Stimulated activated CD8-positive, alpha-beta memory T cell treated with anti-CD3 and anti-CD28 coated beads, Interleukin-15, amount 100 ng/mL, for 1 hour (primary cell): ENCODE measurements around the gene BORCS5.

Experiments
- DNase-seq: peaks from one replicate; pipeline ENCODE4 v3.0.0-alpha.2; 2020; ENCODE audit warnings: low read depth

Gene BORCS5

GRCh38 chr12:12436831-12437345 lies 80.0 kb downstream of the BORCS5 start:
- no peak for DNase-seq

GRCh38 chr12:12439636-12440035 lies 82.8 kb downstream of the BORCS5 start:
- DNase-seq, result no peak

DNA sequence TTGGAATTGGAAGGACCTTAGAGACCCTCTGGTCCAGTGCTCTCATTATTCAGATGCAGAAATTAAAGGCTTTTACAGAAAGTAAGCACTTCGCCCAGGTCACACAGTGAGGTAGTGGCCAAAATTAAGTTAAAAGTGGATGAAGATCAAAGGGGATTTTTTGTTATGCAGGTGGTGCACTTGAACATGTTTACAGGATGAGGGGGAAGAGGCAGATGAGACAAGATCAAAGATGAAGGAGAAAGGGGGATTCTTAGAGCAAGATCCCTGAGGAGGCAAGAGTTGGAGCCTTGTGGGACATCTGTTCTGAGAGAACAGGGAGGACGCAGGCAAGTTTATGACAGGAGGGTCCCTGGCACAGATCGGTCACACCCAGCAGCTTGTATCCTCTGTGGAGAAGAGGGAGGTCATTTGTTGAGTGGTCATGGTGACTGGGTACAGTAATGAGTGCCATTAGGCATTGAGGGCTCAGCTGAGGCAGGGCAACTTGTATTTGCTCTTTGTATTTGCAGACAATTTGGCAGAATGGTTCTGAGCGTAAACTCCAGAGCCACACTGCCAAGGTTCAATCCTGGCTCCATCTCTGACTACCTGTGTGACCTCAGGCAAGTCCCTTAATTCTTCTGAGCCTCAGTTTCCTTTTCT lies 84.0 kb downstream of the BORCS5 start:
- DNase-seq, result no peak

GRCh38 chr12:12441429-12441807 lies 84.5 kb downstream of the BORCS5 start:
- no peak for DNase-seq

DNA sequence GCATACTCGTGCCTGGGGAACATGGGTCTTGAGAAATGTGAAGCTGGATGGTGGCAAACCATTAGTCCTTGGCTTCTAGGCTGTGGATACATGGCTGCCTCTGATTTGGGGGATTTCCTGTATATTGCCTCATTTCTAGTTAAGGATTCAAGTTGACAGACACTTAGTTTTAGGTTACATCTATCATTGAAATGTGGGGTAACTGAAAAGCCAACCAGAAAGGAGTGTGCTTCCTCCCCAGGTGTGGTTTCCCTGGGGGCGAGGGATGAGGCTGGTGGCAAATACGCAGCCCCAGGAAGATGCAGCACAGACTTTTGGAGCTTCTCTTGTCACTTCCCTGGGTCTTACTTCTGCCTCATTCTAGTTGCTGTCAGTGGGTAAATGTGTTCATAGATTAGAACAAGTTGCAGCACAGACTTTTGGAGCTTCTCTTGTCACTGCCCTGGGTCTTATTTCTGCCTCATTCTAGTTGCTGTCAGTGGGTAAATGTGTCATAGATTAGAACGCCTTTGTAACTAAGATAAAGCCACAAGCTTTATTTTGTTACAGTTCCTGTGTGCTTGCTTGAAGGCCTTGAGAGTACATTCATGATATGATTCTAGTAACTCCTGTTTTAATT lies 85.1 kb downstream of the BORCS5 start:
- DNase-seq, result no peak

- no peak for DNase-seq
Observed at GRCh38 chr12:12442548-12443071, 85.7 kb downstream of the BORCS5 start.

DNA sequence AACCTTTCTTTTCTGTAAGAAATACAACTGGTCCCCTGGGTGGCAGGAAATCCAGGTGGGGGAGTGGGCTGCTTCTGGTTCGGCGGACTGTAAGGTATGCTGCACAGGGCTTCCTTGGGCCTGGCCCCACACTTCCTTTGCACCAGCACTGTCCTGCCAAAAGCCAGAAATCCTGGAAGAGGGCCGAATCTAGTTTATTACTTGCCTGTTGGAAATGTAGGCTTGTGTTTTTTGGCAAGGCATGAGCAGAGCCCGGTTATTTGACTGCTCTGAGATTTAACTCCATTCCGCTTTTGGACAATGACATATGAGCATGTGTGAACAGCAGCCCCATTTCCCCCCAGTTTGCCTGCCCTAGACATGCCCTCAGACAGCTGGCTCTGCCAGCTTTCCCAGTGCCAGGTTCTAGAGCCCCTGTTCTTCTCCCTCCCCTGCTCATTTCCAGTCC lies 86.6 kb downstream of the BORCS5 start:
- DNase-seq, result no peak

DNA sequence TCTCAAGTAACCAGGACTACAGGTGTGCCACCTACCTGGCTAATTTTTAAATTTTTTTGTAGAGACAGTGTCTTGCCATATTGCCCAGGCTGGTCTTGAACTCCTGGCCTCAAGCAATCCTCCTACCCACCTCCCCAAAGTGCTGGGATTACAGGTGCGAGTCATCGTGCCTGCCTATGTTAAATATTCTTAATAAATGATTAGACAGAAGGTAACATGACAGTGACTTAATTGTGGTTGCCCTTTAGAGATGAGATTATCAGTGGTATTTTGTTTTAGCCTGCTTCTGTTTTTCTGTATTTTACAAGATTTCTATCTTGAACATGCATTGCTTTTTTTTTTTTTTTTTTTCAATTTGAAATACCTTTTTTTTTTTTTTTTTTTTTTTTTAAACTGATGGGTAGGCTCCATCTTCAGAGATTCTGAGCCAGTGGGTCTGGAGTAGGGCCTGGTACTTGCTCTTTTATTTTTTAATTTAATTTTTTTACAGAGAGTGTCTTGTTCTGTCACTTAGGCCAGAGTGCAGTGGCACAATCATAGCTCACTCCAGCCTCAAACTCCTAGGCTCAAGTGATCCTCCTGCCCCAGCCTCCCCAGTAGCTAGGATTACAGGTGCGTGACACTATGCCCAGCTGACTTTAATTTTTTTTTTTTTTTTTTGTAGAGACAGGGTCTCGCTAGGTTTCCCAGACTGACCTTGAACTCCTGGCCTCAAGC lies 88.4 kb downstream of the BORCS5 start:
- no peak for DNase-seq

DNA sequence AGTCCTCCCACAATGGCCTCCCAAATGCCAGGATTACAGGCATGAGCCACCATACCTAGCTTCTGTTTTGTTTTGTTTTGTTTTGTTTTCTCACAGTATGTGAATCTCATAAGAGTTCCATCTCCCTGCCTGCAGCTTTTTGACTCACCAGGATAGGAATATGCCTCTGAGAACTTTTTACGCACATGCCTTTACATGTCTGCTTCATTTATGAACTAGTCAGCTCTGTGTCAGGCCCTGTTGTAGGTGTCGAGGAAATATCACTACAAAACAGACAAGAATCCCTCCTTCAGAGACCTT lies 89.0 kb downstream of the BORCS5 start:
- DNase-seq, result no peak

DNA sequence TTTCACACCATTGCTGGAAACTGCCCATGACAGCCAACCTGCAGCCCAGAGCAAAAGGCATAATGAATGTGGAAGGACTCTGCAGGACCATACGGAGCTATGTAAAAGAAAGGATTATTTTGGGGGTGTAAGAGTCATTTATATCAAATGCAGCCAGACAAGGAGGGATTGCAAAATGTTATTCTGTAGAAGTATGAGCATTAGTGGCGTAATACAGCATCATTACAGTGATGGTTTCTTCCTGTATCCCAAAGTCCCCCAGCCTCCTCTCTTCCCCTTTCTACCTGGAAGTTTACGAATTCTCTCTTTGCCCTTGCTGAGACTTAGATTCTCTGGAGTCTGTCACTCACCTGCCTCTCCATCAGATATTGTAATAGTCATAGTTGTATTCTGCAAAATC lies 89.9 kb downstream of the BORCS5 start:
- DNase-seq, result no peak

DNA sequence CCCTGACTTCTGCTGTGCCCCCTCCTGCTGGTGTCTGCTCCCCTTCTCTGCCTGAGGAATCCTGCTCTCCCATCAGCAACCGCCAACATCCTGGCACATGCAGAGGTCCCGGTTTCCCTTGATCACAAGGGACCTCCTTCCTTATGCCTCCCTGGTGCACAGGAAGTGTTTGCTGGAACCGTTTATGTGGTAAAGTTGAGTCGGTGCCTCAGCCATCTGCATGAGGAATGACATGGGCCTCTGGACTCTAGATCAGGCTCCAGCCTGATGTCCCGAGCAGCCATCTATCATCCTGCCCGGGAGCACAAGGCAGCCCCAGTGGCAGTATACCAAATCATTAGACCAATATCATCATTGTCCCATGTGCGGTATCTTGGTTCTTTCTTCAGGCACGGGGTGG lies 90.4 kb downstream of the BORCS5 start:
- no peak for DNase-seq

GRCh38 chr12:12447837-12448236 lies 91.0 kb downstream of the BORCS5 start:
- DNase-seq, result no peak

GRCh38 chr12:12449533-12450025 lies 92.7 kb downstream of the BORCS5 start:
- no peak for DNase-seq

GRCh38 chr12:12450043-12450471 lies 93.2 kb downstream of the BORCS5 start:
- no peak for DNase-seq

- no peak for DNase-seq
Observed at GRCh38 chr12:12451098-12451497, 94.2 kb downstream of the BORCS5 start.

GRCh38 chr12:12452326-12452902 lies 95.5 kb downstream of the BORCS5 start:
- DNase-seq, result no peak

- DNase-seq, result no peak
Observed at GRCh38 chr12:12453635-12454034, 96.8 kb downstream of the BORCS5 start.

GRCh38 chr12:12454315-12454714 lies 97.4 kb downstream of the BORCS5 start:
- no peak for DNase-seq

GRCh38 chr12:12456637-12457036 lies 99.8 kb downstream of the BORCS5 start:
- no peak for DNase-seq

DNA sequence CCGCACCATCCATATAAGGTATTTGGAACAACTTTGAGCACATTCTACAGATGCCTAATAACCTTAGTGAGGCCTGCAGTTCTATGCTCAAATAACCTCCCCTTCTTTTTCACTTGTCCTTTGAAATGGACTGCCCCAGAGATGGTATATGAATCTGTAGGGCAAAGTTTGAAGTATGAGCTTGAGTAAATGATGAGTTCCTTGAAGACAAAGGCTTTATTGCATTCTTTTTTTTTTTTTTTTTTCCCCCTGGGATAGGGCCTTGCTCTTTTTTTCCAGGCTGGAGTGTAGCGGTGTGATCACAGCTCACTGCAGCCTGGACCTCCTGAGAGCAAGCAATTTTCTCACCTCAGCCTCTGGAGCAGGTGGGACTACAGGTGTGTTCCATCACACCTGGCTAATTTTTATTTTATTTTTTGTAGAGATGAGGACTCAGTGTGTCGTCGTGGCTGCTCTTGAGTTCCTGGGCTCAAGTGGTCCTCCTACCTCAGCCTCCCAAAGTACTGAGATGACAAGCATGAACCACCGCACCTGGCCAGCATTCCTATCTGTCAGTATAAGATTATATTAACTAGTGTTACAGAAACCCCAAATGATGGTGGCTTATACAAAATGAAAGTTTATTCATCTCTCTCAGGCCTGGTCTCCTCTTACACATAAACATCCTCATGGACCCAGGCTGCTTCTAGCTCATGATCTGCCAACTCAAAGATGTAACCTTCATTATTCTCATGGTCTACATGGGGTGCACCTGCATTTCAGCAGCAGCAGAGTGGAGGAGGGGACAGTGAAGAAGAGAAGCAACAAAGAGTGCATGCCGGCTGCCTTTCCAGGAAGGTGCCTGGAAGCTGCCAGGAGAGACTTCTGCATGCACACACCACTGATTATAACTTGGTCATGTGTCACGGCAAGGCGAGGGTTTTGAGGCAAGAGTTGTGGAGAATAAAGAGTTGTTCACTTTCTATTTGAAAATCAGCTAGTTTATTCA lies 104.4 kb downstream of the BORCS5 start:
- no peak for DNase-seq

DNA sequence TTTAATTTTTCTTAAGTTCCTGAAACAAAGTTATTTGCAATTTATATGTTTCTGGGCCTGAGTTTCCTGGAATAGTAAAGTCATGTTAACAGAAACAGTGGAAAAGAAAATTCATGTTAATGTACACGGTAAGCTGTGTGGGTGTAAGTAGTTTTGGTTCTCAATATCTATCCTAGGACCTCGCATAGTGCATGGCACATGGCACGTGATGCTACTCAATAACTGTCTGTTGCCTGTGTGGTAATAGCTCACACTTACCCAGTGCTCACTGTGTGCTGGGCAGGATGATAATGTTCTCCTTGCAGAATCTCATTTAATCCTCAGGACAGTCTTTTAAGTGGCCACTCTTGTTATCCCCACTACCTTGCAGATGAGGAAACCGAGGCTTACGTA lies 105.0 kb downstream of the BORCS5 start:
- DNase-seq, result no peak
